HG03439 (cell line): ENCODE results near the gene RALGAPA1.
"Not testable (repeated sequence)": the region's sequence is repeated elsewhere in the genome, so short reads cannot be mapped to it uniquely, and the experiment has no call there.

Experiments
- ATAC-seq: cut with Tn5 transposase; IDR thresholded peaks from one replicate; pipeline ENCODE4 v1.9.1; 2021; ENCODE audit warnings: mild to moderate bottlenecking, moderate library complexity; ENCODE audit not compliant: unreplicated experiment

RALGAPA1 gene

GRCh38 chr14:35766700-35767082 lies 42.4 kb downstream of the RALGAPA1 start:
- no peak for ATAC-seq

DNA sequence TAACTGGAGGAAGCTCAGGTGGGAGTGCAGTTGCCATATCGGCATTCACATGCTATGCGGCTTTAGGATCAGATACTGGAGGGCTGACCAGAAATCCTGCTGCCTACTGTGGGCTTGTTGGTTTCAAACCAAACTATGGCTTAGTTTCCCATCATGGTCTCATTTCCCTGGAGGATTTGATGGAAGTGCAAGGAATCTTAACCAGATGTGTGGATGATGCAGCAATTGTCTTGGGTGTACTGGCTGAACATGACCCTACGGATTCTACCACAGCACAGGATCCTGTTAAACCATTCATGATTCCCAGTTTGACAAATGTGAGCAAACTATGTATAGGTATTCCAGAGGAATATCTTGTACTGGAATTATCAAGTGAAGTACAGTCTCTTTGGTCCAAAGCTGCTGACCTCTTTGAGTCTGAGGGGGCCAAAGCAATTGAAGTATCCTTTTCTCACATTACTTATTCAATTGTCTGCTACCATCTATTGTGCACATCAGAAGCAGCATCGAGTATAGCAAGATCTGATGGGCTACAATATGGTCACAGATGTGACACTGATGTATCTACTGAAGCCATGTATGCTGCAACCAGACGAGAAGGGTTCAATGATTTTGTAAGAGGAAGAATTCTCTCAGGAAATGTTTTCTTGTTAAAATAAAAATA lies 42.9 kb downstream of the RALGAPA1 start:
- ATAC-seq, result no peak

DNA sequence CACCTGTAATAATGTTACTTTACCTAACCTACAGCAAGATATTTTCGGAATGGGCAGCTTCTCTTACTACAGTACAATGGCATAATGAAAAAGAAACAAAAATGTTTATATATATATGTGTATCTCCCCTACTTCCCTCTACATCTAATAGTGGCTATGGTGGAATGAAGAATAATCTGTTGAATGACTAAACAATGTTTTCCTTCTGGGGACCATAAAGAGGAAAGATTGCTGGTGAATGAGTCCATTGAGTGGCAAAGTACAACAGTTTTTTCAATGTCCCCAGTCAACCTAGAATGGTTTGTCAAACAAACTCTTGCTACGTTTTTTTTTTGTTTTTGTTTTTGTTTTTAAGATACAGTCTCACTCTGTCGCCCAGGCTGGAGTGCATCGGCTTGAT lies 47.2 kb downstream of the RALGAPA1 start:
- ATAC-seq, result no peak

GRCh38 chr14:35760143-35760542 lies 49.0 kb downstream of the RALGAPA1 start:
- no peak for ATAC-seq

DNA sequence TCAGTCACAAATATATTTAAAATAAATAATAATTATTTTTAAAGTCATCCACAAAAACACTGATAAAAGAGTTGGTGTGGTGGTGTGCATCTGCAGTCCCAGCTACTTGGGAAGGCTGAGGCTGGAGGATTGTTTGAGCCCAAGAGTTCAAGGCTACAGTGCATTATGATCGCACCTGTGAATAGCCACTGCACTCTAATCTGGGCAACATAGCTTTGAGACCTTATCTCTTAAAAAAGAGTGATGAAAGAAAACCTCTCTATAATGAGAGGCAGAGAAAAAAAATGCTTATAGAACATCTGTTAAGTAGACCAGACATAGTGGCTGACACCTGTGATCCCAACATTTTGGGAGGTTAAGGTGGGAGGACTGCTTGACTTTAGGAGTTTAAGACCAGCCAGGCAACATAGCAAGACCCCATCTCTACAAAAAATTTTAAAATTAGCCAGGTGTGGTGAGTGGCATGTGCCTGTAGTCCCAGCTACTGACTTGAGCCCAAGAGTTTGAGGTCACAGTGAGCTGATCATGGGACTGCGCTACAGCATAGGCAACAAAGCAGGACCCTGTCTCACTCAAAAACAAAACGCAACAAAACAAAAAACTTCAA lies 50.5 kb downstream of the RALGAPA1 start:
- no peak for ATAC-seq

GRCh38 chr14:35754671-35755070 lies 54.4 kb downstream of the RALGAPA1 start:
- ATAC-seq, result no peak

DNA sequence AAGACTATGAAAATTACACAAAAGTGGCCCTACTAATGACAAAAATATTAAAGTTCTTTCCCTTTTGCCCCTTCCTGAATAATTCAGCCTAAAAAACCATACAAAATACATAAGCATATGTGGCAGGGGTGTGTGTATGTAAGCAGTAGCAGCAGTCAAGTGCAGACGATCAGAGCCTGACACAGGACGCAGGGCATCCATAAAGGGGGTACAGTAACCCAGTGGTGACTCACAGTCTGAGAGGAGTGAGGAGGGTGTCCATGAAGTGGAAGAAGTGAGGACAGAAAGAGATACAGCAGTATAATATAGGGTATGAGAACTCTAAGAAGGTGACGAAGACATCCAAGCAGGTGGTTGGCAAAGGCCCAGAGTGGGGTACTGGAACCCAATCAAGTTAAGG lies 56.7 kb downstream of the RALGAPA1 start:
- no peak for ATAC-seq

- ATAC-seq, result no peak
Measured at GRCh38 chr14:35750202-35750904, 58.7 kb downstream of the RALGAPA1 start.

DNA sequence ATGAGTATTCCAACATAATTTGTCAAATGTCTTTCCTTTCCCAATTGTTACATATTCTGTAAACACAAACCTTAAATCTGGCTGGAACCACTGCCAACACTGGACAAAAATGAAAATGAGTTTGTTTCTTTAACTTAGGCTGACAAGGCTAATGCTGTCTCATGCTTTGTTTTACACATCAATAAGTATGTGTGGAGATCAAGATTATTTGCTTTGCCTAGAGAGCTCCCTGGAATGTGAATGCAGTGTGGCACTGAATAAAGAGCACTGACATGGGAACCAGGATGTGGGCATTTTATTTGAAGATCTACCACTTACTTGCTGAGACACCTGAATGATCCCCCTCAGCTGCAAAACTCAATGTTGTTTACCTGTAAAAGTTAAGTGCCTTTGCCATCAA lies 61.7 kb downstream of the RALGAPA1 start:
- no peak for ATAC-seq

DNA sequence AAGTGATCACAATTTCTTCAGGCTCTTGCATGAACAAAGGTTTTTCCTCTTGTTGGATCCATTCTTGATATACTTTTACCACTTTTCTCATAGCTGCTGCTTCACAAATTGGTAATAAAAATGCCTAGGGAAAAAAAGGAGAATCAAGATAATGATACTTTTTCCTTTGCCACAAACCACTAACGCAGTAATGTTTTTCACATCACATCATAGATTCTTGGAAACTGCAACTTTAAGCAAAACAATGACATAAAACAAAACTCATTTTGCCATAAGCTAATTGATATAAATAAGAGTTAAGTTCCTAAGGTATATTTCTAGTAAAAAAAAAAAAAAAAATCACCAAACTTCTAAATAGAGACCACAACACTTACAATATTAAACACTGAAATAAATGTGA lies 66.7 kb downstream of the RALGAPA1 start:
- ATAC-seq, result no peak

DNA sequence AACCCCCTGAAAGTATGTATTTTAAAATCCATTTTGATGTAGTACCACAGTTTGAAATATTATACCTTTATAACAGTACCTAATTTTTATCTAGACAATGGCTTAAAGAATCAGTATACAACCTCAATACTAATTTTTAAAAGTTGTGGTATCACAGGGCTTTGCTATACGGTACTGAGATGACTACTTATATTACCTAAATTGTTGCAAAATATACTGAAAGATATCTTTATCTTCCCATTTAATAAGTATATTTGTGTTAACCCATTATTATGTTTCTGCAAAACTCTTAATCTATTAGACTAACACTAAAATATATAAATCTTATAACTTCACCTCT lies 67.1 kb downstream of the RALGAPA1 start:
- ATAC-seq, result no peak

GRCh38 chr14:35741345-35742031 lies 67.6 kb downstream of the RALGAPA1 start:
- ATAC-seq, result no peak

DNA sequence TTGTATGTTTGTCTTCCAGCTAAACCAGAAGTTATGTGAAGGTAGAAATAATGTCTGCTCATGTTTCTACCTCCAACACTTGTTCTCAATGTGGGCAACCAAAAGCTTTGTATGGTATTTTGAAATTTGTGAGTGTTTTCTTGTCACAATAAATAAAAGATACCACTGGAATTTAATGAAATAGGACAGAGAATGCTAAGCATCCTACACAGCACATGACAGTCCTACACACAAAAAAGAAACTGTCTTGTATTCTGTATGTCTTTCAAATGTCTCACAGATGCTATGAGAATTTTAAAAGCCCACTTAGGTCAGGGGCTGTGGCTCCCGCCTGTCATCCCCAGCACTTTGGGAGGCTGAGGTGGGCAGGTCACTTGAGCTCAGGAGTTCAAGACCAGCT lies 68.9 kb downstream of the RALGAPA1 start:
- ATAC-seq, result no peak

- not testable (repeated sequence) for ATAC-seq
Measured at GRCh38 chr14:35735163-35735562, 73.9 kb downstream of the RALGAPA1 start.

DNA sequence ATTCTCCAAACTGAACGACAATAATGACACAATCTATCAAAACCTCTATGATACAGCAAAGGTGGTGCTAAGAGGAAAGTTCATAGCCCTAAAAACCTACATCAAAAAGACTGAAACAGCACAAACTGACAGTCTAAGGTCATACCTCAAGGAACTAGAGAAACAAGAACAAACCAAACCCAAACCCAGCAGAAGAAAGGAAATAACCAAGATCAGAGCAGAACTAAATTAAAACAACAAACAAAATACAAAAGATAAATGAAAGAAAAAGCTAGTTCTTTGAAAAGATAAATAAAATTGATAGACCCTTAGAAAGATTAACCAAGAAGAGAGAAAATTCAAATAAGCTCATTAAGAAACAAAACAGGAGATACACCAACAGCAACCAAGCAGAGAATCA lies 75.6 kb downstream of the RALGAPA1 start:
- not testable (repeated sequence) for ATAC-seq

DNA sequence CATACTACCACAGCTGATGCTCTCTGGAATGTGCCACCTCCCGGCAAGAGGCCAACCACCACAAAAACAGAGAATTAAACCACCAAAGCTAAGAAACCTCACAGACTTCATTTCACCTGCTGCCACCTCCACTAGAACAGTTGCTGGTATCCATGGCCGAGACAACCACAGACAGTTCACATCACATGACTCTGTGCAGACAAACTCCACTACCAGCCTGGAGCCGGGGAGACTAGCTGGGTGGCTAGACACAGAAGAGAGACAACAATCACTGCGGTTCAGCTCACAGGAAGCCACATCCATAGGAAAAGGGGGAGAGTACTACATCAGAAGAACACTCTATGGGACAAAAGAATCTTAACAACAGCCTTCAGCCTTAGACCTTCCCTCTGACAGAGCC lies 78.2 kb downstream of the RALGAPA1 start:
- ATAC-seq, result no peak

DNA sequence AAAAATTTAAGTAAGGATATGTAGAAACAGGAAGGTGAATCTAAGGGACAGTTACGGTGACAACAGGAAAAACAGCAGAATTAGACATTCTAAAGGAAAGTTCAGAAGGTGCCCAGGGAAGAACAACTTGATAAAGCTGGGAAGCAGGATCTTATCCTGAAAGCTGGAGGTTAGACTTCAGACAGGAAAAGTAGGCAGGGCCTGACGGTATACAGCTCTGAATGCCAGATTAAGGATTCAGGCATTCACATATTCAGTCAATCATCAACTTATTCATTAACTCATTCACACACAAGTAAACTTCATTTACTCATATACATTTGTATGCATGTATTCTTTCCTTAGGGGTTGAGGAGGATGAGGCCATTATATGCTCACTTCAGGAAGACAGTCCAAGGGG lies 81.3 kb downstream of the RALGAPA1 start:
- ATAC-seq, result no peak

DNA sequence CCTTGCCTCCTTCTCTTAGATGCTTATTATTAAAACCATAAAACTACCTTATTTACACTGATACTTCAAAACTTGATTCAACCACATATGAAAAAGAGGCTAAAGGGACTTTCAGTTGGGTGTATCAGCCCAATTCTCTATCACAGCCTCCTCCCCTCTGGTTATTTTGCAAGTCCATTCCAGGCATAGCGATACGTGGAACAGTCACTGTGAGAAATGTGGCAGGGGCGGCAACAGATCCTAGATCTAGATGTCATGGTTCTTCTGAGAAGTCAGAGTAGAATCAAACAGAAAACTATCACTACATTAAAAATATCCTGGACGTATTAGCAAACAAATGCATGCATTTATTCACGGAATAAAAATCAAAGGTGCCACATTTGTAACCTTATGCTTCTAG lies 83.2 kb downstream of the RALGAPA1 start:
- no peak for ATAC-seq

- no peak for ATAC-seq
Measured at GRCh38 chr14:35715079-35715478, 94.0 kb downstream of the RALGAPA1 start.

GRCh38 chr14:35712466-35712865 lies 96.6 kb downstream of the RALGAPA1 start:
- no peak for ATAC-seq

DNA sequence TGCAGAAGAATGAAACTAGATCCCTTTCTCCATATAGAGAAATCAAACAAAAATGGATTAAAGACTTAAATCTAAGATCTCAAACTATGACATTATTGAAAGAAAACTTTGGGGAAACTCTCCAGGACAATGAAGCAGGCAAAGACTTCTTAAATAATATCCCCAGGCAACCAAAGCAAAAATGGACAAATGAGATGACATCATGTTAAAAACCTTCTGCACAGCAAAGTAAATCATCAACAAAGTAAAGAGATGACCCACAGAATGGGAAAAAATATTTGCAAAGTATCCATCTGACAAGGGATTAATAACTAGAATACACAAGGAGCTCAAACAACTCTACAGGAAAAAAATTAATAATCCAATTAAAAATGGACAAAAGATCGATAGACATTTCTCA lies 101.0 kb downstream of the RALGAPA1 start:
- ATAC-seq, result no peak

DNA sequence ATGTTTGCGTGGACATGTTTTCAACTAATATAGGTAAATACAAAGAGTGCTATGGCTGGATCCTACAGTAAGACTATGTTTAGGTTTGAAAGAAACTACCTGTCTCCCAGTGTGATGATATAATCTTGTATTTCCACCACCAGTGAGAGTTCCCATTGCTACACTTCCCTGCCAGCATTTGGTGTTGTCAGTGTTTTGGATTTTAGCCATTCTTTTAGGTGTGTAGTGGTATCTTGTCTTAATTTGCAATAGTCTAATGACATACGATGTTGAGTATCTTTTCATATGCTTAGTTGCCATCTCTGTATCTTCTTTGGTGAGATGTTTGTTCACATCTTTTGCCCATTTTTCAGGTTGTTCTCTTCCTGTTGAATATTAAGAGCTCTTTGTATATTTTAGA lies 103.5 kb downstream of the RALGAPA1 start:
- ATAC-seq, result no peak
